A549 (cell line): ENCODE results near the gene RPUSD2. TPM values are rescaled to one million over a fixed set of nuclear protein-coding genes. Genes with fewer than 3 reads are reported as not detected.
A peak's percentile ranks its signal among the peaks of the same experiment; 100 is the strongest.

Experiments
- ATAC-seq, 2 experiments: fragments of 200-7000 bp in 1 of 2; fragments of >200 bp in 1 of 2; cut with Nextera tagmentation in 1 of 2; cut with Tn5 transposase in 1 of 2; 3 replicates each; pipeline versions ENCODE4 v1.8.0 to v1.9.1; 2018 to 2020; ENCODE audit warnings: mild to moderate bottlenecking in 1 of 2, moderate library complexity in 1 of 2
- CTCF ChIA-PET: fragments of 300-600 bp; sonication (Branson Sonifier 250); formaldehyde crosslinking; extraction: SDS; loops from one replicate; lab custom pipeline; 2021; ENCODE audit warnings: antibody characterized with exemption, inconsistent platforms; lab: Yijun Ruan, JAX
- POLR2A ChIA-PET: fragments of 350-600 bp; formaldehyde crosslinking; extraction: SDS; loops from one replicate; lab custom pipeline; 2021; ENCODE audit warnings: antibody characterized with exemption, inconsistent platforms; lab: Yijun Ruan, JAX
- DNase-seq, 2 experiments: peaks; one replicate each; pipeline versions ENCODE4 v3.0.0 to v3.0.0-alpha.2; 2011 to 2016; ENCODE audit warnings: low read depth in 1 of 2, low spot score in 1 of 2
- FAIRE-seq: peaks from 2 replicates; lab custom pipeline; 2011; peaks lifted over from hg19 to GRCh38; lab: Jason Lieb, UNC
- H3K27ac ChIP-seq, 2 experiments: fragments of >200 bp; sonication (Bioruptor Twin); formaldehyde crosslinking; 3 replicates each; pipeline ENCODE4 v1.5.1; 2016 to 2017
- H3K4me1 ChIP-seq: fragments of >200 bp; sonication (Bioruptor Twin); formaldehyde crosslinking; 3 replicates; pipeline ENCODE4 v1.6.1; 2016
- H3K4me2 ChIP-seq: fragments of >200 bp; sonication (Bioruptor Twin); formaldehyde crosslinking; 3 replicates; pipeline ENCODE4 v1.6.1; 2016
- H3K4me3 ChIP-seq: fragments of >200 bp; sonication (Bioruptor Twin); formaldehyde crosslinking; 3 replicates; pipeline ENCODE4 v1.5.1; 2016
- H3K9me3 ChIP-seq: fragments of >200 bp; sonication (Bioruptor Twin); formaldehyde crosslinking; 3 replicates; pipeline ENCODE4 v1.6.1; 2016
- ATOH8 ChIP-seq: fragments of 250-450 bp; sonication (Bioruptor Pico); IDR thresholded peaks from 2 replicates; pipeline ENCODE4 v1.5.0; 2020; ENCODE audit warnings: low read depth, mild to moderate bottlenecking, moderate library complexity
- BHLHE40 ChIP-seq: IDR thresholded peaks from 2 replicates; pipeline ENCODE4 v1.6.1; 2012; ENCODE audit warnings: low read depth, low read length, inconsistent platforms
- CBX2 ChIP-seq: fragments of 200-600 bp; sonication (generic); IDR thresholded peaks from 2 replicates; pipeline ENCODE4 v1.6.1; 2016; ENCODE audit warnings: low read depth, mild to moderate bottlenecking, borderline replicate concordance
- FOSB ChIP-seq: fragments of 250-450 bp; sonication (Bioruptor Pico); IDR thresholded peaks from 2 replicates; pipeline ENCODE4 v1.5.0; 2020; ENCODE audit warnings: mild to moderate bottlenecking, moderate library complexity
- FOSL2 ChIP-seq, 2 experiments: fragments of 450-650 bp in 1 of 2; fragments of >200 bp in 1 of 2; sonication (Bioruptor Twin) in 1 of 2; formaldehyde crosslinking; IDR thresholded peaks; 2 replicates each; pipeline versions ENCODE4 v1.5.0 to v1.6.1; 2016 to 2020; ENCODE audit warnings: mild to moderate bottlenecking in 1 of 2, moderate library complexity in 1 of 2
- FOXS1 ChIP-seq: fragments of 250-450 bp; sonication (Bioruptor Pico); IDR thresholded peaks from 2 replicates; pipeline ENCODE4 v1.5.0; 2020; ENCODE audit warnings: mild to moderate bottlenecking, moderate library complexity
- HOXA7 ChIP-seq: fragments of 250-450 bp; sonication (Bioruptor Pico); IDR thresholded peaks from 2 replicates; pipeline ENCODE4 v1.5.0; 2020; ENCODE audit warnings: mild to moderate bottlenecking, moderate library complexity
- HOXB13 ChIP-seq: fragments of 250-450 bp; sonication (Bioruptor Pico); IDR thresholded peaks from 2 replicates; pipeline ENCODE4 v1.5.0; 2020; ENCODE audit warnings: low read depth, mild to moderate bottlenecking, moderate library complexity
- JUNB ChIP-seq: fragments of >200 bp; sonication (Bioruptor Twin); formaldehyde crosslinking; IDR thresholded peaks from 2 replicates; pipeline ENCODE4 v1.6.1; 2016
- MAFK ChIP-seq: fragments of 450-650 bp; IDR thresholded peaks from 2 replicates; pipeline ENCODE4 v1.6.1; 2014; ENCODE audit not compliant: partially characterized antibody
- NR3C1 ChIP-seq: fragments of >200 bp; sonication (Bioruptor Twin); formaldehyde crosslinking; IDR thresholded peaks from 3 replicates; pipeline ENCODE4 v1.6.1; 2017
- PHF8 ChIP-seq: fragments of 200-600 bp; sonication (generic); IDR thresholded peaks from 2 replicates; pipeline ENCODE4 v1.6.1; 2016; ENCODE audit warnings: low read depth, mild to moderate bottlenecking, antibody characterized with exemption, moderate library complexity, borderline replicate concordance
- POLR2A ChIP-seq: IDR thresholded peaks from 2 replicates; pipeline ENCODE4 v1.6.1; 2012; ENCODE audit warnings: mild to moderate bottlenecking, low read length
- RFX5 ChIP-seq: fragments of 450-650 bp; IDR thresholded peaks from 2 replicates; pipeline ENCODE4 v1.7.1; 2014; ENCODE audit warnings: antibody characterized with exemption, mild to moderate bottlenecking, moderate library complexity
- ZC3H11A ChIP-seq: fragments of 450-650 bp; IDR thresholded peaks from 2 replicates; pipeline ENCODE4 v1.6.1; 2014; ENCODE audit warnings: antibody characterized with exemption, mild to moderate bottlenecking
- ZFP36 ChIP-seq: fragments of 450-650 bp; IDR thresholded peaks from 2 replicates; pipeline ENCODE4 v1.6.1; 2014; ENCODE audit warnings: borderline replicate concordance; ENCODE audit not compliant: partially characterized antibody
- ZNF302 ChIP-seq: fragments of 250-450 bp; sonication (Bioruptor Pico); IDR thresholded peaks from 2 replicates; pipeline ENCODE4 v1.9.0; 2021; ENCODE audit warnings: inconsistent platforms, mild to moderate bottlenecking, moderate library complexity
- ZSCAN20 ChIP-seq: fragments of 250-450 bp; sonication (Bioruptor Pico); IDR thresholded peaks from 2 replicates; pipeline ENCODE4 v1.8.0; 2022; ENCODE audit warnings: mild to moderate bottlenecking, moderate library complexity
- WGBS: methylation state at CpG from one replicate; pipeline ENCODE4 v1.1.6; 2017; ENCODE audit errors: missing lambda C conversion rate; 5-methylcytosine and 5-hydroxymethylcytosine counted together
- polyA plus RNA-seq, 4 experiments: library from polyadenylated mRNA; depleted of rRNA in 3 of 4; stranded (reverse); fragments of >200 nt; fragmentation: RNase III in 1 of 4; extraction: RNeasy Plus Mini Kit Qiagen cat#74134 plus additional on column Dnase treatment in 1 of 4; gene quantifications; 2 replicates in 3 of 4; 3 replicates in 1 of 4; pipeline ENCODE4 v1.2.3, GENCODE V29; 2011 to 2017
- TF ChIP-seq, protein P1 (sequence below): IDR thresholded peaks from 2 replicates; pipeline ENCODE4 v1.6.1; 2012
- TF ChIP-seq, protein P2 (sequence below): fragments of 450-650 bp; IDR thresholded peaks from 2 replicates; pipeline ENCODE4 v1.6.1; 2014; ENCODE audit warnings: antibody characterized with exemption

RPUSD2 gene
- polyA plus RNA-seq, 2 of the 4 experiments (the other 2 are of a cell fraction), result 6.7 to 9.9 TPM

- Histone ChIP-seq H3K4me3 (no peak overlapping the region), H3K4me1 (no peaks in the 10 kb centered on the region; the same call in 2 of the 3 replicates), H3K27ac (no peak overlapping the region), H3K4me2 (no peak overlapping the region), H3K9me3 (no peaks in the 10 kb centered on the region)
- TF ChIP-seq, protein P1, sequence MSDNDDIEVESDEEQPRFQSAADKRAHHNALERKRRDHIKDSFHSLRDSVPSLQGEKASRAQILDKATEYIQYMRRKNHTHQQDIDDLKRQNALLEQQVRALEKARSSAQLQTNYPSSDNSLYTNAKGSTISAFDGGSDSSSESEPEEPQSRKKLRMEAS, result no peak
- no peak for TF ChIP-seq JUNB
- TF ChIP-seq RFX5, result no peak
- TF ChIP-seq ZFP36, result no peak
- no peak for TF ChIP-seq NR3C1
- FAIRE-seq (no peak), ATAC-seq (no peak), DNase-seq (no peak)
- ChIA-PET POLR2A (no interaction called here), CTCF (no interaction called here)
- 97% methylated on average over 2 of the region's 2 CpGs for WGBS
Observed at GRCh38 chr15:40562691-40563090, 6.4 kb upstream of the RPUSD2 start.

GRCh38 chr15:40563426-40563825 is 5.7 kb upstream of the RPUSD2 start:
- Histone ChIP-seq H3K4me3 (no peak overlapping the region), H3K4me1 (peaks cover 1% of the 10 kb centered on the region; the same call in 1 of the 3 replicates), H3K9me3 (no peaks in the 10 kb centered on the region), H3K27ac (no peak overlapping the region), H3K4me2 (peak overlapping the region; percentile 17; the same call in 1 of the 3 replicates)
- no peak for FAIRE-seq
- no peak for DNase-seq
- TF ChIP-seq ZNF302 (CRISPR knock-in tag), result no peak
- no peak for TF ChIP-seq ATOH8
- no peak for TF ChIP-seq FOSB (CRISPR knock-in tag)
- no peak for TF ChIP-seq FOSL2 (IDR thresholded peaks at IDR 0.05)
- no peak for TF ChIP-seq FOSL2 (CRISPR knock-in tag; IDR thresholded peaks at IDR 0.05)
- no peak for TF ChIP-seq HOXB13 (CRISPR knock-in tag)
- TF ChIP-seq ZSCAN20 (CRISPR knock-in tag), result no peak
- no peak for TF ChIP-seq PHF8
- no peak for TF ChIP-seq FOXS1
- no peak for TF ChIP-seq HOXA7
- no peak for TF ChIP-seq ZC3H11A
- TF ChIP-seq JUNB, result no peak
- TF ChIP-seq NR3C1, result no peak
- TF ChIP-seq BHLHE40, result no peak
- ChIA-PET POLR2A (no interaction called here), CTCF (no interaction called here)
- no peak for ATAC-seq

DNA sequence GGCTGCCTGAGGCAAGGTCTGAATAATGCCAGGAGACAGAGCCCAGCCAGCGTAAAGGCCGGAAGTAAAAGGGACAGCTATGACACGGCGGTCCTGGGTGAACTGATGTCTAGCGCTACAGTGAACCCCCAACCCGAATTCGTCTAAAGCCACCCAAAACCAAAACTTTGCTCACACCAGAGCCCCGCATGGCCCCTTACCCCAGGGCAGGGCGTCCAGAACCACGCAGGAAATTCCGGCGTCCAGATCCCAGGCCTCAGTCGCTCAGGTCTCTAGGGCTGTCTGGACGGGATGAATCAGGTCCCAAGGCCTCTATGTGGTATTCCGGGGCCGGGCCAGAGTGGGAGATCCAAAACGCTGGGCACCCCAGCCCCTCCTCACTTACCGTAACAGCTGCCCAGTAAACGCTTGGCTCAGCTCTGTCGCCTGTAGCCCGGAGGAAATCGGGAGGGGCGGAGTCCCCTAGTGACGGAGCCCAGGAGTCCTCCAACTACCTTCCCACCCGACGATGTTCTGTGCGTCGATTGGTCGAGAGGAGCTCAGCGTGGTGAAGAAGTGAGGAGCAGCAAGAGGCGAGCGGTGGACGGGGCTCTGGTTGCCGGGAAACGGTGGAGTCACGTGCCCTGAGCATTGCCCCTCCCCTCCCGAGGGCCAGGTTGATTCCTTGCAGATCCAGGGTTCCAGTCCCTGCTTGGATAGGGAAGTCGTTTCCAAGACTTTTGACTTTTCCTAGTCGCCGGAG is 4.3 kb upstream of the RPUSD2 start, which contains the start of gene CCDC32:
TSS of gene CCDC32 (minus strand) at position 452 of the 742 bp plus-strand sequence. CDS start 2,027 bp downstream, outside the sequence.
- H3K4me3 ChIP-seq, result peak within 1 kb of the TSS; percentile 78
- no peaks in the 10 kb centered on the region for H3K9me3 ChIP-seq
- ATAC-seq (peak; percentile 98 to 99), DNase-seq (peak; percentile 97), FAIRE-seq (no peak)
- 0 out of 2 replicates have a peak, but pooled peaks have one; percentile 33 for TF ChIP-seq RFX5
- TF ChIP-seq CBX2, result no peak
- TF ChIP-seq BHLHE40, result 0 out of 2 replicates have a peak, but pooled peaks have one; percentile 44
- peak; percentile 33; the same call in 1 of the 2 replicates for TF ChIP-seq PHF8
- TF ChIP-seq POLR2A, result peak; percentile 56
- TF ChIP-seq, protein P2, sequence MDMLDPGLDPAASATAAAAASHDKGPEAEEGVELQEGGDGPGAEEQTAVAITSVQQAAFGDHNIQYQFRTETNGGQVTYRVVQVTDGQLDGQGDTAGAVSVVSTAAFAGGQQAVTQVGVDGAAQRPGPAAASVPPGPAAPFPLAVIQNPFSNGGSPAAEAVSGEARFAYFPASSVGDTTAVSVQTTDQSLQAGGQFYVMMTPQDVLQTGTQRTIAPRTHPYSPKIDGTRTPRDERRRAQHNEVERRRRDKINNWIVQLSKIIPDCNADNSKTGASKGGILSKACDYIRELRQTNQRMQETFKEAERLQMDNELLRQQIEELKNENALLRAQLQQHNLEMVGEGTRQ, result peak; percentile 96
- TF ChIP-seq, protein P1, result no peak
- TF ChIP-seq MAFK, result peak; percentile 22
- WGBS, result under 1% methylated on average over 20 of the region's 40 CpGs
- H3K4me1 ChIP-seq, result peaks cover 4% of the 10 kb centered on the region; the same call in 1 of the 3 replicates
- ChIA-PET POLR2A (interaction anchor here (0.5 to 1.5 kb wide), 5 partner anchors 19 to 443 kb away, joined by 3 to 5 read pairs (median 3); no protein-coding TSS in a partner anchor), CTCF (interaction anchor here (1.0 to 1.9 kb wide), 4 partner anchors 24 to 217 kb away, joined by 3 to 5 read pairs (median 4); no protein-coding TSS in a partner anchor)
- peak within 1 kb of the TSS; percentile 84 to 95 for H3K27ac ChIP-seq
- H3K4me2 ChIP-seq, result peak within 1 kb of the TSS; percentile 81
